GM12801 (cell line): Measurements from ENCODE around the gene CABLES1.

Experiments
- TF ChIP-seq, protein P1 (sequence below): IDR thresholded peaks from one replicate; pipeline ENCODE4 v1.5.1; 2011; ENCODE audit warnings: control low read depth; ENCODE audit not compliant: insufficient read length; ENCODE audit errors: extremely low read depth

The CABLES1 gene

DNA sequence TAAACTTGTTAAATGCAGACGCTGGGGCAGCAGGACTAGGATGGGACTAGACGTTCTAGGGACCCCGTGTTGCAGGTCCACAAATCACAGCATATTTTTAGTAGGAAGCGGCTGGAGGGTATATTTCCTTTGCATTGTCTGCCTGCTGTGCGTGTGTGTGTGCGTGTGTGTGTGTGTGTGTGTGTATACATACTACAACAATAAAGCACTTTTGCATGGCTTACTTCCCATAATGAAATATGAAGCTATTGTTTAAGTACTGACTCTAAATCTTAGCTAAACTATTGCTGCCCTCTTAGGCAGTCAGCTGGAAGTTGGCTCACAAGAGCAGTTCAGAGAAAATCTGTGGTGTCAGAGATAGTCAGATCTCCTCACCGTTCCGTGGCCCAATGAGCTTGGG lies 133.4 kb downstream of the CABLES1 start:
- TF ChIP-seq, protein P1, sequence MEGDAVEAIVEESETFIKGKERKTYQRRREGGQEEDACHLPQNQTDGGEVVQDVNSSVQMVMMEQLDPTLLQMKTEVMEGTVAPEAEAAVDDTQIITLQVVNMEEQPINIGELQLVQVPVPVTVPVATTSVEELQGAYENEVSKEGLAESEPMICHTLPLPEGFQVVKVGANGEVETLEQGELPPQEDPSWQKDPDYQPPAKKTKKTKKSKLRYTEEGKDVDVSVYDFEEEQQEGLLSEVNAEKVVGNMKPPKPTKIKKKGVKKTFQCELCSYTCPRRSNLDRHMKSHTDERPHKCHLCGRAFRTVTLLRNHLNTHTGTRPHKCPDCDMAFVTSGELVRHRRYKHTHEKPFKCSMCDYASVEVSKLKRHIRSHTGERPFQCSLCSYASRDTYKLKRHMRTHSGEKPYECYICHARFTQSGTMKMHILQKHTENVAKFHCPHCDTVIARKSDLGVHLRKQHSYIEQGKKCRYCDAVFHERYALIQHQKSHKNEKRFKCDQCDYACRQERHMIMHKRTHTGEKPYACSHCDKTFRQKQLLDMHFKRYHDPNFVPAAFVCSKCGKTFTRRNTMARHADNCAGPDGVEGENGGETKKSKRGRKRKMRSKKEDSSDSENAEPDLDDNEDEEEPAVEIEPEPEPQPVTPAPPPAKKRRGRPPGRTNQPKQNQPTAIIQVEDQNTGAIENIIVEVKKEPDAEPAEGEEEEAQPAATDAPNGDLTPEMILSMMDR = no peak

DNA sequence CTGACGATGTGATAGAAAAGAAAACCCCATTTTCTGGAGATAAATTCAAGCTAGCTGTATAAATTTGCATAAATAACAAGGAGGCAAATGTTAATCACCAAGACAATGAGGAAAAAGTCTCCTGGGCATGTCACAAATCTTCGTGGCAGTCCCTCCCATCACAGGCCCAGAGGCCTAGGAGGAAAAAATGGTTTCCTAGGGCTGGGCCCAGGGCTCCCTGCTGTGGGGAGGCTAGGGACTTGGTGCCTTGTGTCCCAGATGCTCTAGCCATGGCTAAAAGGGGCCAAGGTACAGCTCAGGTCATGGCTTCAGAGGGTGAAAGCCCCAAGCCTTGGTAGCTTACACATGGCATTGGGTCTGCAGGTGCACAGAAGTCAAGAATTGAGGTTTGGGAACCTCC lies 134.6 kb downstream of the CABLES1 start:
- TF ChIP-seq, protein P1 = no peak

DNA sequence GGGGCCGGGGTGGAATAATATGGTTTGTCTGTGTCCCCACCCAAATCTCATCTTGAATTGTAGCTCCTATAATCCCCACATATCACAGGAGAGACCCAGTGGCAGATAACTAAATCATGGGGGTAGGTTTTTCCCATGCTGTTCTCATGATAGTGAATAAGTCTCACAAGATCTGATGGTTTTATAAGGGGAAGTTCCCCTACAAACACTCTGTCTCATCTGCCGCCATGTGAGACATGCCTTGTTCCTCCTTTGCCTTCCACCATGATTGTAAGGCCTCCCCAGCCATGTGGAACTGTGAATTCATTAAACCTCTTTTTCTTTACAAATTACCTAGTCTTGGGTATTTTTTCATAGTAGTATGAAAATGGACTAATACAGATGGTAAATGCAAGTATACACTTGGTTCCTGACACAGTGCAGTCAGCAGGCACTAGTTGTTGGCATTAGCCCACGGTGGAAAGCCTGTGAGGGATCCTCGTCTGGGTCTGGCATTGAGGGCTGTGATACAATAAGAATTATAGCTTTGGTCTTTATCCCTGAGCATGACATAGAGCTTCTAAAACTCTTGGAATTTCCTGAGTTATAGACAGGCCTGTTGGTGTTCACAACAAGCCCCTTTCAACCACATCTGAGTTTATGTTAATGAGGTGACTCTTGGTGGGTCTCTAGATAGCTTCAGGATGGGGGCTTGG lies 135.8 kb downstream of the CABLES1 start:
- TF ChIP-seq, protein P1 = no peak

DNA sequence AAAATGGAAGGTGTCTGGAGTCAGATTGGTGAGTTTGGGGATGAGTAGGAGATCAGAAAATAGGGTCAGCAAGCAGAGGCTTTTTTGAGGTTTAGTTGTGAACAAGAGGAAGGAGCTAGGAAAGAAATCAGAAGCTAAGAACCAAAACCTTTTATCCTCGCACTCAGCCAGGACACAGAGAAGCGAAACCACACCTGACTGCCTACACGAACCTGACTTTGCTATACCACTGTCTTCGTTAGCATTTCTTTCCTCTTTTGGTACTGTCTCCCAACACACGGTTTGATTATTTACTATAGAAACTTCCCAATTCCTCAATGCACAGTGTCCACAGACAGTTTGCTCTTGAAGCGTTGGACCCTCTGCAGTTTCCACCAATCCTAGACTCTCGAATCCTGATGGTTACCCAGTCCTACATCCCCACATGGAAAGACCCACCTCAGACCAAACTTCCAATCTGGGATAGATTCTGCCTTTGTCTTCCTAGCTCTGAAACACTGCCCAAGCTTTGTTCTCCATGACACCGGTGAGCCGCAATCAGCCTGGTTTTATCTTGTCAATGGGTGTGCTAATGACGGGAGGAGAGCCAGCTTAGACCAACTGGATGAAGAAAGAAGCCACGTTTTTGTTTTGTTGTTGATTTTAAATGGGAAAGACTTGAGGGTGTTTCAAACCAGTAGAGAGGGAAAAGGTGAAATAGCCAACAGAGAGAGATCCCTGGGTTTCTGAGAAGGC lies 137.4 kb downstream of the CABLES1 start:
- TF ChIP-seq, protein P1 = no peak

DNA sequence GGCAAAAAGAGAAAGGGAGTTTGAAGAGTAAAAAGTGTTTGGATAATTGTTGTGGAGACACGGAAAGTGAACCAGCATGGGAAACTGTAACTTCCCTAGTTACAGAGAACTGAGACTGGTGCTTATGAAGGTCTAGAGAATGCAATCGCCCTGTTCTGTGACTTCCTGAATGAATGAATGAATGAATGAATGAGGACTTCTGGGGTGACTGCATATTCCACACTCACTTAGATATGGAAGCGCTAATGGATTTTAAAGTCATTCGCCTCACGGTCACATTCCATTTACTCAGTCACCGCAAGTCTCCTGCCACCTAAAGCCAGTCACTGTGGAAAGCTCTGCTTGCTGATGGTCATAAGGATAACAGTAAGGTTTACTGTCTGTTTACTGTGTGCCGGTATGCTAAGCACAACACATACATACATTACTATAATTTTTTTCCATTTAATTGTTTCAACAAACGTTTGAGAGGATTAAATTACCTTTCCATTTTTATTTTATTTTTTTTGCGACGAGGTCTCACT lies 138.2 kb downstream of the CABLES1 start:
- TF ChIP-seq, protein P1 = no peak

DNA sequence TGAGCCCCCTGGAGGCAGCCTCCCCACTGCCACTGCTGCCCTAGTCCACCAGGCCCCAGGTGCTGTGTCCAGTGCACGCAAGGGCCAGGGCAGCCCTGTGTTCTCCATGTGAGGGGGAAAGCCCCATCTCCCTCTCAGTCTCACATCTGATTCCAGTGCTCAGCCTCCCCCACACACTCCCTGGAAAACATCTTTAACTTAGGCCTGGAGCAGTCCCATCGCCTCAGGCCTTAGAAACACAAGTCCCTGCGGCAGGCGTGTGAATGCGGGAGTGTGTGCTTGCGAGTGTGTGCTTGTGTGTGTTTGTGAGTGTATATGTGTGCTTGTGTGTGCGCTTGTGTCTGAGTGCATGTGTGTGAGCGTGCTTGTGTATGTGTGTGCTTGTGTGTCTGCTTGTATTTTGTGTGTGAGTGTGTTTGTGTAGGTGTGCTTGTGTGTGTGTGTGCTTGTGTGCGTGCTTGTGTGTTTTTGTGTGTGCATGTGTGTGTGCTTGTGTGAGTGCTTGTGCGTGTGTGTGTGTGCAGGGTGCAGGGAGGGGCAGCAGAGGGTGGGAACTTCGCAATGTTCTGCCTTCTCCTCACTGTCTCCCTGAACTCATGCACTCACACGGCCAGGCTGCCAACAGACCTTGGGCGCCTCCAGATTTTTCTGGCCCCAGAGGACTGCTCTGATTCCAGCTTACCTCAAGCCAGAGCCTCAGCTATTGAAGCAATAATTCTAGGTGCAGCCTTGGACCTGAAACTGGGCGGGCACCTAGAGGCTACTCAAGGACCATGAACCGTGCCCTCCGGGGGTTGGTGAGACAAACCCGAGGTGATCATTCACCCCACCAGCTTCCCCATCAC lies 139.6 kb downstream of the CABLES1 start:
- TF ChIP-seq, protein P1 = no peak

DNA sequence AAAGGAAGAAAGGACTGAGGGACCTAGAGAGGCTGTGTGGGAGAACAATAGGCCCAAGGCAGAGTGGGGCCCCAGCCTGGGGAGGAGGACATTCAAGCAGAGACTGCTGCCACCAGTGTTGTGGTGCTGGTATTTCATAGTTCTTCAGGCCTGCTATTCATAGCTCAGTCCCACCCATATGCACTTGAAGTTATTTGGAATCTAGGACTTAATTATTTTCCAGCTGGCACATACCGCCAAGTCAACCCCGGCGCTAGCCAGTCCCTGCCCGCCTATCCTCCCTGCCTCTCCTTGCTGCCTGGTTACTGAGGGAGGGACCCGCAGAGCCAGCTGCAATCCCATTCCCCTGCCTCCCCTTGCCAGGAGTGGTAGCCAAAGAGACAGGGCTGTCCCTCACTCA lies 141.2 kb downstream of the CABLES1 start:
- TF ChIP-seq, protein P1 = no peak
